Ascending aorta (tissue), 2 donors: ENCODE data around the gene SHH. TPM values are rescaled to one million over a fixed set of nuclear protein-coding genes. Genes with fewer than 3 reads are reported as not detected.

ENCODE experiments used
- DNase-seq, 2 donors: peaks; one replicate each; pipeline ENCODE4 v3.0.0-alpha.2; 2019; ENCODE audit warnings: low spot score in 2 of 2
- H3K27ac ChIP-seq, 2 donors: fragments of 200-600 bp; sonication (generic); one replicate each; pipeline ENCODE4 v1.5.1; 2016 to 2017; ENCODE audit warnings: mild to moderate bottlenecking in 1 of 2
- H3K27me3 ChIP-seq: fragments of 200-600 bp; sonication (generic); one replicate; pipeline ENCODE4 v1.5.1; 2017
- H3K36me3 ChIP-seq, 2 donors: fragments of 200-600 bp; sonication (generic); one replicate each; pipeline ENCODE4 v1.5.1; 2016
- H3K4me1 ChIP-seq, 2 donors: fragments of 200-600 bp; sonication (generic); one replicate each; pipeline ENCODE4 v1.5.1; 2016 to 2017; ENCODE audit warnings: mild to moderate bottlenecking in 1 of 2
- H3K4me3 ChIP-seq, 2 donors: fragments of 200-600 bp; sonication (generic); one replicate each; pipeline ENCODE4 v1.5.1; 2016 to 2017; ENCODE audit warnings: mild to moderate bottlenecking in 1 of 2
- H3K9me3 ChIP-seq, 2 donors: fragments of 200-600 bp; sonication (generic); one replicate each; pipeline ENCODE4 v1.5.1; 2016
- CTCF ChIP-seq, 3 experiments: fragments of 200-600 bp in 2 of 3; fragments of 450-650 bp in 1 of 3; sonication (generic) in 2 of 3; IDR thresholded peaks; one replicate each; pipeline ENCODE4 v1.5.1; 2016 to 2019; ENCODE audit warnings: antibody characterized with exemption in 3 of 3, mild to moderate bottlenecking in 1 of 3, moderate library complexity in 1 of 3
- intact Hi-C: fragments of 100-400 bp; cut with DNase I; formaldehyde crosslinking; loops from one replicate; pipeline ENCODE4 v1.15.1; 2023
- total RNA-seq: library from RNA; depleted of rRNA; stranded (reverse); fragments of >200 nt; gene quantifications from one replicate; pipeline ENCODE4 v1.1.0, GENCODE V29; 2016

Gene SHH
- total RNA-seq, 1 donor from 2014 or later, result 0.11 TPM

GRCh38 chr7:155766386-155766785 is 45.9 kb downstream of the SHH start:
- H3K4me3 ChIP-seq, result no peak overlapping the region
- peaks cover 57 to 74% of the 10 kb centered on the region in 2 donors for H3K36me3 ChIP-seq
- no peak for TF ChIP-seq CTCF (IDR thresholded peaks at IDR 0.05)
- H3K27me3 ChIP-seq, result no peaks in the 10 kb centered on the region
- no peaks in the 10 kb centered on the region for H3K4me1 ChIP-seq
- DNase-seq, result no peak
- H3K27ac ChIP-seq, result no peak overlapping the region
- intact Hi-C loops, result loop anchor here (10.0 kb wide), 1 partner anchor 842 kb away; no protein-coding TSS in a partner anchor
- H3K9me3 ChIP-seq, result no peaks in the 10 kb centered on the region

- no peak for TF ChIP-seq CTCF (IDR thresholded peaks at IDR 0.05)
- no peaks in the 10 kb centered on the region for H3K27me3 ChIP-seq
- no peaks in the 10 kb centered on the region for H3K9me3 ChIP-seq
- H3K27ac ChIP-seq, result no peak overlapping the region
- no peaks in the 10 kb centered on the region for H3K4me1 ChIP-seq
- DNase-seq, result no peak
- intact Hi-C loops, result loop anchor here (10.0 kb wide), 1 partner anchor 841 kb away; no protein-coding TSS in a partner anchor
- no peak overlapping the region for H3K4me3 ChIP-seq
- H3K36me3 ChIP-seq, result peaks cover 52 to 65% of the 10 kb centered on the region in 2 donors
Observed at GRCh38 chr7:155765458-155765857, 46.8 kb downstream of the SHH start.

GRCh38 chr7:155764438-155764793 is 47.8 kb downstream of the SHH start:
- no peak overlapping the region for H3K27ac ChIP-seq

GRCh38 chr7:155763691-155764437 is 48.4 kb downstream of the SHH start:
- no peak for DNase-seq
- no peak for TF ChIP-seq CTCF (IDR thresholded peaks at IDR 0.05)
- Histone ChIP-seq H3K9me3 (no peaks in the 10 kb centered on the region), H3K4me1 (no peaks in the 10 kb centered on the region), H3K27ac (no peak overlapping the region), H3K36me3 (peaks cover 42 to 49% of the 10 kb centered on the region in 2 donors), H3K4me3 (no peak overlapping the region), H3K27me3 (no peaks in the 10 kb centered on the region)
- intact Hi-C loops, result loop anchor here (10.0 kb wide), 1 partner anchor 839 kb away; no protein-coding TSS in a partner anchor

More at GRCh38 chr7:155764438-155764793, 47.8 kb downstream of the SHH start:
- Histone ChIP-seq H3K36me3 (peaks cover 45 to 54% of the 10 kb centered on the region in 2 donors), H3K4me3 (no peak overlapping the region), H3K4me1 (no peaks in the 10 kb centered on the region), H3K27me3 (no peaks in the 10 kb centered on the region), H3K9me3 (no peaks in the 10 kb centered on the region)
- intact Hi-C loops, result loop anchor here (10.0 kb wide), 1 partner anchor 840 kb away; no protein-coding TSS in a partner anchor
- no peak for DNase-seq
- TF ChIP-seq CTCF (IDR thresholded peaks at IDR 0.05), result no peak

- H3K36me3 ChIP-seq, result peaks cover 42 to 47% of the 10 kb centered on the region in 2 donors
- intact Hi-C loops, result loop anchor here (10.0 kb wide), 1 partner anchor 838 kb away; no protein-coding TSS in a partner anchor
- H3K4me3 ChIP-seq, result no peak overlapping the region
- H3K27me3 ChIP-seq, result no peaks in the 10 kb centered on the region
- DNase-seq, result no peak
- H3K27ac ChIP-seq, result no peak overlapping the region
- no peak for TF ChIP-seq CTCF (IDR thresholded peaks at IDR 0.05)
- no peaks in the 10 kb centered on the region for H3K4me1 ChIP-seq
- H3K9me3 ChIP-seq, result no peaks in the 10 kb centered on the region
Observed at GRCh38 chr7:155763122-155763521, 49.1 kb downstream of the SHH start.
